Activated CD4-positive, alpha-beta memory T cell treated with anti-CD3 and anti-CD28 coated beads for 36 hours (primary cell): ENCODE measurements around the gene TMEM94. TPM values are rescaled to one million over a fixed set of nuclear protein-coding genes. Genes with fewer than 3 reads are reported as not detected.

Source experiments
- CTCF ChIA-PET: fragments of 350-600 bp; sonication (Branson Sonifier 250); formaldehyde crosslinking; loops from one replicate; lab custom pipeline; 2021; ENCODE audit warnings: antibody characterized with exemption, inconsistent platforms; lab: Charles Lee
- POLR2A ChIA-PET: fragments of 350-600 bp; sonication (Branson Sonifier 250); formaldehyde crosslinking; loops from one replicate; lab custom pipeline; 2021; ENCODE audit warnings: antibody characterized with exemption; lab: Charles Lee
- DNase-seq: peaks from one replicate; pipeline ENCODE4 v3.0.0-alpha.2; 2020
- H3K27ac Mint-ChIP-seq: one replicate; pipeline ENCODE4 v1.8.0; 2021; ENCODE audit warnings: mixed read lengths
- H3K27me3 Mint-ChIP-seq: one replicate; pipeline ENCODE4 v1.8.0; 2021; ENCODE audit warnings: mixed read lengths
- H3K36me3 Mint-ChIP-seq: one replicate; pipeline ENCODE4 v1.8.0; 2021; ENCODE audit warnings: mixed read lengths
- H3K4me1 Mint-ChIP-seq: one replicate; pipeline ENCODE4 v1.8.0; 2021; ENCODE audit warnings: low read depth, mixed read lengths
- H3K4me3 Mint-ChIP-seq: one replicate; pipeline ENCODE4 v1.8.0; 2021; ENCODE audit warnings: mild to moderate bottlenecking, mixed read lengths
- H3K9me3 Mint-ChIP-seq: one replicate; pipeline ENCODE4 v1.8.0; 2021; ENCODE audit warnings: mixed read lengths
- intact Hi-C: fragments of 100-400 bp; cut with micrococcal nuclease; formaldehyde crosslinking; loops from one replicate; pipeline ENCODE4 v1.15.1; 2023
- microRNA-seq: library from miRNA; unstranded; fragments of <30 nt; microRNA quantifications from one replicate; pipeline ENCODE4 v1.2.0, GENCODE V29; 2022; ENCODE audit warnings: borderline number of aligned reads, borderline microRNAs expressed, borderline replicate concordance
- total RNA-seq, 2 experiments: library from RNA; stranded (reverse); gene quantifications; one replicate each; pipeline ENCODE4 v1.2.3, GENCODE V29; 2021

The TMEM94 gene
- total RNA-seq, 2 experiments from 2014 or later, result 51.4 to 53.0 TPM

DNA sequence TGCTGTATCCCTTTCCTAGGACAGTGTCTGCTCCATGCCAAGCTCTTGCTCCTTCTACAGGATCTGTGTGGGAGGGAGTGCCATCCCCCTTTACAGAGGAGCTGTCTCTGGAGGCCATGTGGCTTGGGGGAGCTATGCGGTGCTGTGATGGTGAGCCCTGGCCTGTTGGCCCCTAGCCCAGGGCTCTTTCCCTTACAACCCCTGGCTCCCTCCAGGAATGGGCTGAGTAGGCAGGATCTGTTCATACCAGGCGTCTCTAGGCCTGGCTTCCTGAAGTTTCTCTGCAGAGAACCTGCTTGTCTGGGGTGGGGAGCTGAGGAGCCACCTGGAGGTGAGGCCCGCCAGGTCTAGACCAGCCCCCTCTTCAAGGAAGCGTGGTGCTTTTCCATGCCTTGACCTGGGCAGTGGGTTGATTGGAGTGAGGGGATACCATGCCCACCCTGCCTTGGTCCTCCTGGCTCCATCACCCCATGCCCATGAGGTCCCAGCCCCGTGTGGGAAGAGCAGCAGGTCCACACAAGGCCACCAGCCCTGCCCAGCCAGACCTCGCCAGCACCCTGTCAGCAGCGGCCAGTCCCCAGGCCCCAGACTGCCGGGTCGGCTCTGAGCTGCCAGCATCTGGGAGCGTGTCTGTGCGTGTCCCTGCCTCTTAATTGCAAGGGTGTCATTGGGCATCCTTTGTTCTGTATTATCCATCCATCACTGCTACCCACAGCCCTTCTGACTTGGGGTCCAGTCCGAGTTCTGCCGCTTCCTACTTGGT is 83.7 kb downstream of the TMEM94 start:
- no peak for DNase-seq
- no peak overlapping the region for H3K27ac Mint-ChIP-seq
- ChIA-PET POLR2A (no interaction called here), CTCF (interaction anchor here (0.6 to 1.5 kb wide), 2 partner anchors 93 to 250 kb away, joined by 4 to 6 read pairs; partner anchors contain the start of gene SMIM5)
- no peaks in the 10 kb centered on the region for H3K27me3 Mint-ChIP-seq
- intact Hi-C loops, result no loop called here
- peaks cover 12% of the 10 kb centered on the region for H3K4me1 Mint-ChIP-seq
- H3K36me3 Mint-ChIP-seq, result peaks cover 1% of the 10 kb centered on the region
- H3K4me3 Mint-ChIP-seq, result no peak overlapping the region
- H3K9me3 Mint-ChIP-seq, result no peaks in the 10 kb centered on the region

DNA sequence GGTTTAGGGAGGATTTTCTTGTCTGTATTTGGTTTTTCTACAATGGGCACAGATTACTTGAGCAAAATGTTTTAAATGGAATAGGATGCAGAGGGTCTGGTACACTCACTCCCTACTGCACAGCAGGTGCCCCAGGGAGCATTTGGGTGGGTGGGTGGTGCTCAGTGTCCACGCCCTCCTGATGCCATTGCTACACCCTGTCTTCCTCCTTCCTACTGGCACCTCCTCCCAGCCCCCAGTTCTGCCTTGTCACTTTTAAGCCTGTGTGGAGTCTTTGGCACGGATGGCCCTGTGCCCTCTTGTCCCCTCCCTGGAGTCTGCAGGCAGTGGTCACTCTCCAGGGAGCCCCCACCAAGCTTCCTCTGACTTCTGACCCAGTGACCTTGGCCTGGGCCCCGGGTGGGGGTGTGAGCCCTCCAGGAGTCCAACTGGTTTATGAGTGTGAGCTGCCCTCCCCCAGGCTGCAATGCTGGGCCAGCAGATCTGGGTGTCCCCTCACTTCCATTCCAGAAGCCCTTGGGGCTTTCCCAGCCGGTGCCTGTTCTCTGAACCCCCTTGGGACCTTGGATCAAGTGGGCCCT is 84.6 kb downstream of the TMEM94 start:
- POLR2A ChIA-PET, result no interaction called here
- H3K4me1 Mint-ChIP-seq, result peaks cover 3% of the 10 kb centered on the region
- intact Hi-C loops, result no loop called here
- H3K27ac Mint-ChIP-seq, result no peak overlapping the region
- no peaks in the 10 kb centered on the region for H3K9me3 Mint-ChIP-seq
- no peak overlapping the region for H3K4me3 Mint-ChIP-seq
- CTCF ChIA-PET, result no interaction called here
- H3K36me3 Mint-ChIP-seq, result peaks cover 1% of the 10 kb centered on the region
- H3K27me3 Mint-ChIP-seq, result no peaks in the 10 kb centered on the region
- no peak for DNase-seq

DNA sequence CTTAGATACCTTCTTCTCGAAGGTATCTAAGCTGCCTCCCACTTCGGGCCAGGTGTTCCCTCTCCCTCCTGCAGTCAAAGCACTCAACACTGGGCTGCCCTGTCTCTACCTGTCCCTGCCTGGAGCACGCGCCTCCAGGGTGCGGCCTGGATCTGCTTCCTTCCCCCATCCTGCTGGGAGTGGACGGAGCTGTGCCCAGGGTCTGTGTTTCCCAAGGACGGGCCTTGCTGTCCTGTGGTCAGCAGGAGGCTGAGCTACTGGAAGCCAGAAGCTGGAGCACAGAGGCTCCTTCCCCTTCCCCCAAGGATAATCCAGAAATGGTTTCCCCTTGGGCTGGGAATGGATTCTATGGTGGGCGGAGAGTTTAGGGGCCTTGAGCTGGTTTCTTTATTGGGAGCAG is 85.8 kb downstream of the TMEM94 start:
- peaks cover 1% of the 10 kb centered on the region for H3K36me3 Mint-ChIP-seq
- DNase-seq, result no peak
- intact Hi-C loops, result no loop called here
- CTCF ChIA-PET, result no interaction called here
- H3K27me3 Mint-ChIP-seq, result no peaks in the 10 kb centered on the region
- no peak overlapping the region for H3K27ac Mint-ChIP-seq
- POLR2A ChIA-PET, result no interaction called here
- no peaks in the 10 kb centered on the region for H3K9me3 Mint-ChIP-seq
- no peaks in the 10 kb centered on the region for H3K4me1 Mint-ChIP-seq
- no peak overlapping the region for H3K4me3 Mint-ChIP-seq

DNA sequence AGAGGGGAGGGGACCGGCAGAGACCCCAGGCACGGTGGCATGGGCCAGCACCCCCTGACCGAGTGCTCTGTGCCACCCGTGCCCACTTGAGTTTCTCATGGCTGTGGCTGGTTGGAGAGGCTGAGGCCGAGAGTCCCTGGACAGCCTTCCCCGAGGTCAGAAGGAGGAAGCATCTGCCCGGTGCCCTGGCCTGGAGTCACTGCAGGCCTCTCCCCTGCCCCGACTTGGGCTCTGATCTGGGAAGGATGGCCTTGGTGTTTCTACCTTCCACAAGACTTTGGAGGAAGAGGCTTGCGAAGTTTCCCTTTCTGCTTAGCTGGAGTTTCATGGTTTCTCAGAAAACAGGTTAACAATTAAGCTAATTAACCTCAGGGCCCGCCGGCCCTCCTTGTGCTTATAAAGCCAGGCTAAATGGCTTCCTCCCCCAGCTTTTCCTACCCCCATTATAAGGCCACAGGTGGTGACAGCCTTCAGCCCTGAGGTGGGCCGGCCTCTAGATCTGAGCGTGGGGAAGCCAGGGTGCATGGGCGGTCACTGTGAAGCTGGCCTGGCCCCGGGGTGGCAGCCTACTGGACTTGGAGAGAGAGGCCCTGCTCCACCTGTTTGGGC is 86.4 kb downstream of the TMEM94 start:
- DNase-seq, result no peak
- no peaks in the 10 kb centered on the region for H3K9me3 Mint-ChIP-seq
- H3K4me3 Mint-ChIP-seq, result no peak overlapping the region
- H3K4me1 Mint-ChIP-seq, result no peaks in the 10 kb centered on the region
- CTCF ChIA-PET, result interaction anchor here (1.0 kb wide), 1 partner anchor 90 kb away, joined by 3 read pairs; the partner anchor contains the start of gene SMIM5
- intact Hi-C loops, result no loop called here
- peaks cover 1% of the 10 kb centered on the region for H3K36me3 Mint-ChIP-seq
- POLR2A ChIA-PET, result no interaction called here
- no peaks in the 10 kb centered on the region for H3K27me3 Mint-ChIP-seq
- no peak overlapping the region for H3K27ac Mint-ChIP-seq

DNA sequence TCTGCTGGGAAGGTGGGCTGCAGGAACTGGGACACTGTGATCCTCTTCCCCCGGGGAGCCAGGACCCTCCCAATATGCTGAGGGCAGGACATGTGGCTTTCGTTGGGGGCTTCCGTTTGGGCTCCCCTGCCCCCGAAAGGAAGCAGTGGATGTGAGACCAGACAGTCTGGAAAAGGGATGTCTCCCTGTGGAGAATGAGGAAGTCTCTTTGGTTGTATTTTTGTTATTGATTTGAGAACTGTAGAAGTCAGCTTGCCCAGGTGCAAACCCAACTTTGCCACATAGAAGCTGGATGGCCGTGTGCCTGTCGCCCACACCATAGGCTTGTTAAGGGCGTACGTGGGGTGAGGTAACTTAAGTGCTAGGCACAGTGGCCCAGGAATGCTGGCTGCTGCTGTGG is 87.8 kb downstream of the TMEM94 start:
- ChIA-PET POLR2A (no interaction called here), CTCF (interaction anchor here (0.7 kb wide), 1 partner anchor 195 kb away, joined by 3 read pairs; no protein-coding TSS in a partner anchor)

DNA sequence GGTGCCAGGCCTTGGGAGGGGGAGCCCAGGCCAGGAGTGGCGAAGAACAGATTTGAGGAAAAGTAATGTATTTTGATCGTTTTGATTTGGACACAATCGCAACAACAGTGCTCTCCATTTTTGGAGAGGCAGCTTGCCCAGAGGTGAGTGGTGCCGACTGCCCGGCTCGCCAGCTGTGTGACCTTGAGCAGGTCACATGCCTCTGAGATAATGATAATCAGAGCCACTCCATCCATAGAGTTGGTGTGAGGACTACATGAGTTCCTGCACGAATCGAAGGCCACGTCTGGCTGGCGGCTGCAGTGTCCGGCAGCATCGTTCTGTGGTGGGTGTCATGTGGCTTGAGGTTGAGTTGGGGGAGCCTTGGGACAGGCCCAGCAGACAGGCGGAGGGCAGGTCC is 89.7 kb downstream of the TMEM94 start:
- intact Hi-C loops, result no loop called here
- no peak overlapping the region for H3K27ac Mint-ChIP-seq
- H3K27me3 Mint-ChIP-seq, result no peaks in the 10 kb centered on the region
- DNase-seq, result no peak
- H3K9me3 Mint-ChIP-seq, result no peaks in the 10 kb centered on the region
- CTCF ChIA-PET, result no interaction called here
- no peaks in the 10 kb centered on the region for H3K4me1 Mint-ChIP-seq
- peaks cover 1% of the 10 kb centered on the region for H3K36me3 Mint-ChIP-seq
- no peak overlapping the region for H3K4me3 Mint-ChIP-seq
- POLR2A ChIA-PET, result no interaction called here

More for the DNA sequence above, 87.8 kb downstream of the TMEM94 start:
- no peak overlapping the region for H3K27ac Mint-ChIP-seq
- H3K27me3 Mint-ChIP-seq, result no peaks in the 10 kb centered on the region
- intact Hi-C loops, result no loop called here
- H3K4me1 Mint-ChIP-seq, result no peaks in the 10 kb centered on the region
- no peak overlapping the region for H3K4me3 Mint-ChIP-seq
- no peak for DNase-seq
- no peaks in the 10 kb centered on the region for H3K9me3 Mint-ChIP-seq
- H3K36me3 Mint-ChIP-seq, result peaks cover 1% of the 10 kb centered on the region

DNA sequence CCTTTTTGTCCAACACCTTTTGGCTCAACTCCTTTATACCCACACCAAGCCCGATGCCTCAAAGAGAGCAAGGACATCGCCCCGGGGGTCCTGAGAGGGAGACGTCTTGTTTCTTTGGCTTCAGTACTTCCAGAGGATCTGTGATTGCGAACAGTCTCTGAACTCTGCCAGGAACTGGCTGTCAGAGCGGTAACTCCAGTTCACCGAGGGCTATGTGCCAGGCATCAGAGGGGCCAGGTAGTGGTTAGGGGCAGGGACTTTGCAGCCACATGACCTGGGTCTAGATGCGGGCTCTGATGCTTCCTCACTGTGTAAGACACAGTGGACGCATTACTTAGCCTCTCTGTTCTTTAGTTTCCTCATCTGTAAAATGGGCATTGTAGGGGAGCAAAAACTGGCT is 90.7 kb downstream of the TMEM94 start:
- Mint-ChIP-seq H3K27me3 (no peaks in the 10 kb centered on the region), H3K27ac (no peak overlapping the region), H3K4me3 (no peak overlapping the region), H3K4me1 (no peaks in the 10 kb centered on the region), H3K9me3 (no peaks in the 10 kb centered on the region), H3K36me3 (peaks cover 1% of the 10 kb centered on the region)
- CTCF ChIA-PET, result interaction anchor here (1.4 kb wide), 1 partner anchor 54 kb away, joined by 3 read pairs; no protein-coding TSS in a partner anchor
- DNase-seq, result no peak
- intact Hi-C loops, result no loop called here
- POLR2A ChIA-PET, result no interaction called here

DNA sequence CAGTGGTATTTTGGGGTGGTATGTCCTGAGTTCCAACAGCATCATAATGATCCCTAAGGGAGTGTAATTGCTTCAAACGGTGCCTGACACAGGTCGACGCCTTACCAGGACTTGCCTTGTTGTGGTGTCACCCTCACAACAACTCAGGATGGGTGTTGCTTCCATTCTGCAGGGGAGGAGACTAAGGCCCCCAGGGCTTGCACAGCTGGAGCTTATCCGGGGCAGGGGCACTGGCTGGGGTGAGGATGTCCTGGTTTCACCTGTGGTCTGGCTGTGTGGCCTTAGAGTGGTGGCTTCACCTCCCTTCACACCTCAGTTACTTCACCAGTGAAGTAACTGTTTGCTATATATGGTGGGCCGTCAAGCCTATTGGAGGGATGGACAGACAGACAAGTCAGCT is 92.4 kb downstream of the TMEM94 start:
- no peaks in the 10 kb centered on the region for H3K9me3 Mint-ChIP-seq
- ChIA-PET CTCF (no interaction called here), POLR2A (no interaction called here)
- intact Hi-C loops, result no loop called here
- H3K27ac Mint-ChIP-seq, result no peak overlapping the region
- DNase-seq, result no peak
- no peaks in the 10 kb centered on the region for H3K36me3 Mint-ChIP-seq
- no peaks in the 10 kb centered on the region for H3K27me3 Mint-ChIP-seq
- H3K4me3 Mint-ChIP-seq, result no peak overlapping the region
- H3K4me1 Mint-ChIP-seq, result no peaks in the 10 kb centered on the region

Small RNA genes lying within 50 kb of the gene (microRNA-seq; reads per million reads assigned to microRNA genes)
- gene MIR6785, result not detected

Other genes starting within 250 kb of the TMEM94 start
- gene GGA3, start 195.0 kb upstream of the TMEM94 start, total RNA-seq, result 10 to 100 TPM; 68.5 to 70.7 TPM
- 10 to 100 TPM; 72.9 to 76.1 TPM for gene MRPS7, start 194.8 kb upstream of the TMEM94 start, total RNA-seq
- 10 to 100 TPM; 50.2 to 57.2 TPM for gene MIF4GD, start 185.4 kb upstream of the TMEM94 start, total RNA-seq
- 10 to 100 TPM; 57.9 to 62.3 TPM for gene SLC25A19, start 167.2 kb upstream of the TMEM94 start, total RNA-seq
- gene GRB2, start 51.0 kb upstream of the TMEM94 start, total RNA-seq, result 100 to 1,000 TPM; 174 to 182 TPM
- 1 to 10 TPM; 4.7 to 5.3 TPM for gene CASKIN2, start 58.9 kb downstream of the TMEM94 start, total RNA-seq
- 10 to 100 TPM; 34.9 to 39.7 TPM for gene TSEN54, start 59.9 kb downstream of the TMEM94 start, total RNA-seq
- 10 to 100 TPM; 15.6 to 17.1 TPM for gene LLGL2, start 69.1 kb downstream of the TMEM94 start, total RNA-seq
- gene MYO15B, start 131.2 kb downstream of the TMEM94 start, total RNA-seq, result 10 to 100 TPM; 16.8 to 20.5 TPM
- gene SMIM5, start 176.8 kb downstream of the TMEM94 start, total RNA-seq, result not detected
- 10 to 100 TPM; 27.7 to 31.3 TPM for gene RECQL5, start 210.5 kb downstream of the TMEM94 start, total RNA-seq
- 10 to 100 TPM; 81.4 to 92.7 TPM for gene SAP30BP, start 210.7 kb downstream of the TMEM94 start, total RNA-seq